Right atrium auricular region (tissue), 2 donors: ENCODE data around the gene PLEKHG4. TPM values are rescaled to one million over a fixed set of nuclear protein-coding genes. Genes with fewer than 3 reads are reported as not detected.

Source experiments
- DNase-seq: peaks from one replicate; pipeline ENCODE4 v3.0.0-alpha.2; 2019; ENCODE audit warnings: low spot score
- H3K27ac ChIP-seq, 2 donors: fragments of 200-600 bp; sonication (generic); 1 replicate in 1 of 2; 2 replicates in 1 of 2; pipeline ENCODE4 v1.5.1; 2016 to 2019
- H3K27me3 ChIP-seq, 2 donors: fragments of 200-600 bp; sonication (generic); one replicate each; pipeline versions ENCODE4 v1.5.1 to v1.6.0; 2017 to 2019
- H3K36me3 ChIP-seq: fragments of 200-600 bp; sonication (generic); one replicate; pipeline ENCODE4 v1.5.1; 2016
- H3K4me1 ChIP-seq, 2 donors: fragments of 200-600 bp; sonication (generic); one replicate each; pipeline versions ENCODE4 v1.5.1 to v1.6.0; 2017 to 2019
- H3K4me3 ChIP-seq, 2 donors: fragments of 200-600 bp; sonication (generic); 1 replicate in 1 of 2; 2 replicates in 1 of 2; pipeline ENCODE4 v1.5.1; 2017 to 2019; ENCODE audit warnings: mild to moderate bottlenecking in 1 of 2, moderate library complexity in 1 of 2
- H3K9me3 ChIP-seq, 2 donors: fragments of 200-600 bp; sonication (generic); one replicate each; pipeline ENCODE4 v1.5.1; 2019
- total RNA-seq, 2 donors: library from RNA; depleted of rRNA; stranded (reverse); fragments of >200 nt; gene quantifications; one replicate each; pipeline ENCODE4 v1.1.0, GENCODE V29; 2016
- TF ChIP-seq, protein P1 (sequence below), 2 donors: fragments of 200-600 bp; sonication (generic); IDR thresholded peaks; one replicate each; pipeline ENCODE4 v1.5.1; 2019; ENCODE audit warnings: antibody characterized with exemption in 2 of 2

The PLEKHG4 gene
- total RNA-seq, 2 donors from 2014 or later, result 1.1 to 3.9 TPM

DNA sequence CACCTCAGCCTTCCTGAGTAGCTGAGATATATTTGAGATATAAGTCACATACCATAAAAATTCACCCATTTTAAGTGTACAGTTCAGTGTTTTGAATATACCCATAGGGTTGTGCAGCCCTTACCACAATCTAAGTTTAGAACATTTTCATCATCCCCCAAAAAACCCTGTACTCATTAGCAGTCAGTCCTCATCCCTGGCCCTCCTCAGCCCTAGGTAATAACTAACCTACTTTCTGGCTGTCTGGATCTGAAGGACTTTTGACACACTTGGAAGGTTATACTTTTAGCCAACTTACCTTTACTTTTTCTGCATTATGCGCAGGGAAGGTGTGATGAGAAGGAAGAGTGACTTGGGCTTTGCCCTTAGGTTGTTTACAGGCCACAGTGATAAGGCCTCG is 4.0 kb upstream of the PLEKHG4 start:
- H3K9me3 ChIP-seq, result no peaks in the 10 kb centered on the region
- peaks cover 0 to 23% of the 10 kb centered on the region in 2 donors for H3K4me1 ChIP-seq
- H3K4me3 ChIP-seq, result no peak overlapping the region
- DNase-seq, result no peak
- H3K27ac ChIP-seq, result no peak overlapping the region
- no peaks in the 10 kb centered on the region for H3K36me3 ChIP-seq
- H3K27me3 ChIP-seq, result no peaks in the 10 kb centered on the region
- TF ChIP-seq, protein P1, sequence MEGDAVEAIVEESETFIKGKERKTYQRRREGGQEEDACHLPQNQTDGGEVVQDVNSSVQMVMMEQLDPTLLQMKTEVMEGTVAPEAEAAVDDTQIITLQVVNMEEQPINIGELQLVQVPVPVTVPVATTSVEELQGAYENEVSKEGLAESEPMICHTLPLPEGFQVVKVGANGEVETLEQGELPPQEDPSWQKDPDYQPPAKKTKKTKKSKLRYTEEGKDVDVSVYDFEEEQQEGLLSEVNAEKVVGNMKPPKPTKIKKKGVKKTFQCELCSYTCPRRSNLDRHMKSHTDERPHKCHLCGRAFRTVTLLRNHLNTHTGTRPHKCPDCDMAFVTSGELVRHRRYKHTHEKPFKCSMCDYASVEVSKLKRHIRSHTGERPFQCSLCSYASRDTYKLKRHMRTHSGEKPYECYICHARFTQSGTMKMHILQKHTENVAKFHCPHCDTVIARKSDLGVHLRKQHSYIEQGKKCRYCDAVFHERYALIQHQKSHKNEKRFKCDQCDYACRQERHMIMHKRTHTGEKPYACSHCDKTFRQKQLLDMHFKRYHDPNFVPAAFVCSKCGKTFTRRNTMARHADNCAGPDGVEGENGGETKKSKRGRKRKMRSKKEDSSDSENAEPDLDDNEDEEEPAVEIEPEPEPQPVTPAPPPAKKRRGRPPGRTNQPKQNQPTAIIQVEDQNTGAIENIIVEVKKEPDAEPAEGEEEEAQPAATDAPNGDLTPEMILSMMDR (IDR thresholded peaks at IDR 0.05), result no peak

DNA sequence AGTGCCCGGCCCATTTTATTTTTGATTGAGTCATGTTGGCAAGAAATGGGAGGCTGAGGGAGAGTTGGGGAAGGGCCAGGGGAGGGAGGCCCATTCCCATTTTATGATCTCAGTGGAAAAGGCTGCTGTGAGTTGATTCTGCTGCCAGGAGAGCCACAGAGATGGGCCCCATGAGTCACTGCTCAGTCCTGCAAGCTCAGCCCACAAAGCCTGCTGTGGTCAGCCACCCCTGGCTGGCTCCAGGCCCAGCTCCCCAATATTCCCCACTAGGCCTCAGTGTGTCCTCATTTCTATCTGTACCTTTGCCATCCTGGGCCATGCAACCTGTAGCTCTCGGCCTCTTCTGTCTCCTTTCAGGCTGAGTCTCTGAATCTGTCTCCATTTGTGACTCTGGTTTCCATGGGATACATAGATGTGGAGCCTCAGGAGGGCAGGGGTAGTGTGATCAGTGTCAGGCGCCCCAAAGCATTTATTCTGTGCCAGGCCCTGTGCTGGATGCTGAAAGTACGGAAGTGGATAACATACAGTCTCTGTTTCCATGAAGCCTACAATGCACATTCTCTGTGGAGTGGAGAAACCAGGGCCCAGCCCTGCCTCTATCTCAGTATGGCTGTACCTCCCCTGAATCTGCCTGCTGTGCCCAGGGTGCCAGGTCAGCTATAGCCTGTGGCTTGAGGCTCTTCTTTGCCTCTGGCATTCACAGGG is 1.9 kb upstream of the PLEKHG4 start:
- peaks cover 0 to 23% of the 10 kb centered on the region in 2 donors for H3K4me1 ChIP-seq
- H3K27ac ChIP-seq, result peak overlapping the region; percentile 46 to 50
- H3K36me3 ChIP-seq, result no peaks in the 10 kb centered on the region
- peak; percentile 84 for DNase-seq
- H3K4me3 ChIP-seq, result no peak overlapping the region
- no peaks in the 10 kb centered on the region for H3K9me3 ChIP-seq
- no peaks in the 10 kb centered on the region for H3K27me3 ChIP-seq
- TF ChIP-seq, protein P1 (IDR thresholded peaks at IDR 0.05), result no peak

DNA sequence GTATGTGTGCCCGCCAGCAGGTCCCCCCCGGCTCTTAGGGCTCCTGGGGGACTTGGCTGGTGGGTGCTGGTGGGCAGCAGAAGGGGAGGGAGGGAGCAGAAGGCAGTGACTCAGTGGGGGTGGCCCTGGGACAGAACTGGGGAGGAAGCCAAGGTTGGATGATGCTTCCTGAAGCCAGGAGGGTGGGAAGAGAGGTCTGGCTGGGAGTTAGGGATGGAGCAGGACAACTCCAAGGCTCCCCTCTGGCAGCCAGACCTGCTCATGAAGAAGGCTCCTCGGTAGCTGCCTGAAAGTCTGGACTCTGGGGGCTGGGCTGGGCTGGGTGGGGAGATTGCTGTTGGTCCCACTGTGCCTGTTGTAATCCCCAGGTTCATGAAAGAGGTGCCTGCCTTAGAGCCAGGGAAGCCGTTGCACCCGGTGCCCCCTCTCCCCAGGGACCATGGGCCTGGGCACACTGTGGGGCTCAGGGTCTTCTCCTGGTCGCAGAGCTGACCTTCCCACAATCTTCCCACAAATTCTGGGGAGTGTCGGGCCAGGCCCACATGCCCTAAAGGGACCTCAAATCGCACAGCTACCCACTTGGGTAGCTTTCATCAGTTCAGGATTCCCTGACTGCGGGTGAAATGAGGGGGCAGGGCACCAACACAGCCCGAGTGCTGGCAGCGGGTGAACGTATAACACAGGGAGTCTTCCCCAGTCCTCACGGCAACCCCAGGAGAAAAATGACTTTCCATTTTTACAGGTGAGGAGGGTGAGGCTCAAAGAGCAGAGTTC is 1.1 kb upstream of the PLEKHG4 start:
- Histone ChIP-seq H3K4me1 (peaks cover 0 to 23% of the 10 kb centered on the region in 2 donors), H3K27me3 (no peaks in the 10 kb centered on the region), H3K4me3 (peak overlapping the region; percentile 49 to 60), H3K9me3 (no peaks in the 10 kb centered on the region), H3K36me3 (no peaks in the 10 kb centered on the region), H3K27ac (peak overlapping the region; percentile 46 to 50)
- no peak for DNase-seq
- TF ChIP-seq, protein P1 (IDR thresholded peaks at IDR 0.05), result no peak

DNA sequence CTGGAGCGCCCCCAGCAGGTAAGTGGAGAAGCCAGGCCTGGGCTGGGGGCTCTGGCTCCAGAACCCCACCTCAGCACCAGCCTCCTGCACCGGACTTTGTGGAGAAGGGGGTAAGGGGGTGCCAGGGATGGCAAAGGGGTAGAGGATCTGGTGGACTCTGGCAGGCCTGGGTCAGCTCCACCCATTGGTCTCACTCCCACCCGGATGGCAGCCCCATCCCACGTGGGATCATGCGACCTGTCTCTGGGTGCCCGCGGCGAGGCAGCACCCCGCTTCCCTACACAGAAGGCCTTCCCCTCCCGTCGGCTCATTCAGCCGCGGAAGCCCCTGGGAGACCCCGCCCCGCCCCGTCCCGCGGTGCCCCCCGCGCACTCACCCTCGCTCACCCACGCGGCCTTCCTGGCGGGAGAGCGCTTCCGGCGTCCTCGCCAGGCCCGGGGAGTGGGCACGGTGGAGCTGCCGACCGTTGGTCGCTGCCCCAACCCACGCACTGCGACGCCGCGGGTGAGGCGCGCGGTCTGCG is 498 bp upstream of the PLEKHG4 start:
- DNase-seq, result no peak
- H3K4me1 ChIP-seq, result peaks cover 0 to 23% of the 10 kb centered on the region in 2 donors
- TF ChIP-seq, protein P1 (IDR thresholded peaks at IDR 0.05), result no peak

DNA sequence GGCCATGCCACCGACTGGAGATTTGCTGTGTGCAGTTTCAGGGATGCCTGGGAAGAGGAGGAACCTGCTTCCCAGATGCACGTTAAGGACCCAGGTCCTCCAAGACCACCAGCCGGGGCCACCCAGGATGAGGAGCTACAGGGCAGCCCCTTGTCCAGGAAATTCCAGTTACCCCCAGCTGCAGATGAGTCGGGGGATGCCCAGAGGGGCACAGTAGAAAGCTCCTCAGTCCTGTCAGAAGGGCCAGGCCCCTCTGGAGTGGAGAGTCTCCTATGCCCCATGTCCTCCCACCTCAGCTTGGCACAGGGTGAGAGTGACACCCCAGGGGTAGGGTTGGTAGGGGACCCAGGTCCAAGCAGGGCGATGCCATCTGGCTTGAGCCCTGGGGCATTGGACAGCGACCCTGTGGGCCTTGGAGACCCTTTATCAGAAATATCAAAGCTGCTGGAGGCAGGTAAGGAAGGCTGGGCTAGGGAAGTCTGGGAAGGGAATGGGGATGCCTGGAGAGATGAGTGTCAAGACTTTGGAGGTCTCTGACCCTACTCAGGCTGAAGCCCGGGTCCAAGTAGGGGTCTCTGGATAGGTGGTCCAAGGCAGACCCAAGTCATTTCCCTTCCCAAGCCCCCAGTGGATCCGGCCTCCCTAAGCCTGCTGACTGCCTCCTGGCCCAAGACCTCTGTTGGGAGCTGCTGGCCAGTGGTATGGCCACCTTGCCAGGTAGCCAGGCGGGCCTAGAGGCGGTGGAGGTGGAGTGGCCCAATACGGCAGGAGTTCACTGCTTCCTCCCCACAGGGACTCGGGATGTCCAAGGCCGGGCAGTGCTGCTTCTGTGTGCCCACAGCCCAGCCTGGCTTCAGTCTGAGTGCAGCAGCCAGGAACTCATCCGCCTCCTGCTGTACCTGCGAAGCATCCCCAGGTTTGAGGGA is 1.0 kb downstream of the PLEKHG4 start:
- TF ChIP-seq, protein P1 (IDR thresholded peaks at IDR 0.05), result no peak
- no peaks in the 10 kb centered on the region for H3K27me3 ChIP-seq
- peaks cover 0 to 23% of the 10 kb centered on the region in 2 donors for H3K4me1 ChIP-seq
- DNase-seq, result no peak
- H3K4me3 ChIP-seq, result no peak overlapping the region
- H3K36me3 ChIP-seq, result no peaks in the 10 kb centered on the region
- H3K27ac ChIP-seq, result no peak overlapping the region
- no peaks in the 10 kb centered on the region for H3K9me3 ChIP-seq

More for the DNA sequence above, 498 bp upstream of the PLEKHG4 start:
- no peaks in the 10 kb centered on the region for H3K27me3 ChIP-seq
- H3K36me3 ChIP-seq, result no peaks in the 10 kb centered on the region
- peak overlapping the region; percentile 49 to 60 for H3K4me3 ChIP-seq
- H3K27ac ChIP-seq, result peak overlapping the region; percentile 46 to 50
- no peaks in the 10 kb centered on the region for H3K9me3 ChIP-seq
